ENCODE data around the gene GADD45GIP1.

GADD45GIP1 gene

GRCh38 chr19:12946092-12946721, 10.8 kb downstream of the GADD45GIP1 start:
- DNase-seq (ENCODE audit: low read depth), result peak; percentile 54
- peak overlapping the region; percentile 68 for H3K4me3 ChIP-seq (ENCODE audit: low read depth, low read length)

DNA sequence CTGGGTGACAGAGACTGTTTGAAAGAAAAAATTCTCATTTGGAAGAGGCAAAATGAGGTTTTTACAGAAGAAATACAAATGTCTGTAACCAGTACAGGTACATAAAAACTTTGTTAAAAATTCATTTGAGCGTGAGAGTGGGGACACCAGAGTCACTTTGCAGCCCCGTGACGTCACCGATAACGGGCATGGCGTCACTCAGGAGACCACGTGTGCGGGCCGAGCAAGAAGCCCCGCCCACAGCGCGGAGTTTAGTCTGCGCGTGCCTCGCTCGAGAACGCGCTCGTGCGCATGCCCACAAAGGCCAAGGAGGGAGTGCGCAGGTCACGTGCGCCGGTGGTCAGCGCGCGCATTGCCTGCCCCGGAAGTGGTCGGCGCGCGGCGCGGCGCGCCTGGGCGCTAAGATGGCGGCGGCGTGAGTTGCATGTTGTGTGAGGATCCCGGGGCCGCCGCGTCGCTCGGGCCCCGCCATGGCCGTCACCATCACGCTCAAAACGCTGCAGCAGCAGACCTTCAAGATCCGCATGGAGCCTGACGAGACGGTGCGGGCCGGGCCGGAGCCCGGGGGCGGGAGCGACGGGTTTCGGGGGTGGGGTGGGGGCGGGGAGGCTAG, 11.4 kb downstream of the GADD45GIP1 start, which contains the start of gene RAD23A:
RAD23A (plus strand) TSS at position 384 of the 613 bp plus-strand sequence; CDS start at position 471, 87 bp downstream.
- DNase-seq (ENCODE audit: low read depth), result peak; percentile 95
- H3K4me3 ChIP-seq (ENCODE audit: low read depth, low read length), result peak within 1 kb of the TSS; percentile 68

DNA sequence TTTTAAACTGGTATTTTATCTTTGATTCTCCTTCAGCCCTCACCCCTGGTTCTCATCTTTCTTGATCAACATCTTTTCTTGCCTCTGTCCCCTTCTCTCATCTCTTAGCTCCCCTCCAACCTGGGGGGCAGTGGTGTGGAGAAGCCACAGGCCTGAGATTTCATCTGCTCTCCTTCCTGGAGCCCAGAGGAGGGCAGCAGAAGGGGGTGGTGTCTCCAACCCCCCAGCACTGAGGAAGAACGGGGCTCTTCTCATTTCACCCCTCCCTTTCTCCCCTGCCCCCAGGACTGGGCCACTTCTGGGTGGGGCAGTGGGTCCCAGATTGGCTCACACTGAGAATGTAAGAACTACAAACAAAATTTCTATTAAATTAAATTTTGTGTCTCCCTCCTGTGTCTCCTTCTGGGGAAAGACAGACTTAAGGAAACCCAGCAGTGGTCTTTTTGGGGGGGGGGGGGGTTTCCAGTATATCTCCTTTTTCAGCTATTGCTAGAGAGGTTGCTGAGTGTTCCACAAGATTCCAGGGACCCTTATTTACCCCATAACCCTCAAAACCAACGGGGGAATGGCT, 12.8 kb downstream of the GADD45GIP1 start:
- no peak for DNase-seq (ENCODE audit: low read depth)
- no peak overlapping the region for H3K4me3 ChIP-seq (ENCODE audit: low read depth, low read length)

DNA sequence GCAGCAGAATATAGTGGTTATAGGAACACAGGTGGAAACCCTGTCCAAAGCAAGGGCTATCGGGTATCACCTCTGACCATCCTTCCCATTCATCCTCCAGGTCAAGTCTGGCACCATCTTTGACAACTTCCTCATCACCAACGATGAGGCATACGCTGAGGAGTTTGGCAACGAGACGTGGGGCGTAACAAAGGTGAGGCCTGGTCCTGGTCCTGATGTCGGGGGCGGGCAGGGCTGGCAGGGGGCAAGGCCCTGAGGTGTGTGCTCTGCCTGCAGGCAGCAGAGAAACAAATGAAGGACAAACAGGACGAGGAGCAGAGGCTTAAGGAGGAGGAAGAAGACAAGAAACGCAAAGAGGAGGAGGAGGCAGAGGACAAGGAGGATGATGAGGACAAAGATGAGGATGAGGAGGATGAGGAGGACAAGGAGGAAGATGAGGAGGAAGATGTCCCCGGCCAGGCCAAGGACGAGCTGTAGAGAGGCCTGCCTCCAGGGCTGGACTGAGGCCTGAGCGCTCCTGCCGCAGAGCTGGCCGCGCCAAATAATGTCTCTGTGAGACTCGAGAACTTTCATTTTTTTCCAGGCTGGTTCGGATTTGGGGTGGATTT, 13.5 kb downstream of the GADD45GIP1 start:
- H3K4me3 ChIP-seq (ENCODE audit: low read depth, low read length), result no peak overlapping the region

DNA sequence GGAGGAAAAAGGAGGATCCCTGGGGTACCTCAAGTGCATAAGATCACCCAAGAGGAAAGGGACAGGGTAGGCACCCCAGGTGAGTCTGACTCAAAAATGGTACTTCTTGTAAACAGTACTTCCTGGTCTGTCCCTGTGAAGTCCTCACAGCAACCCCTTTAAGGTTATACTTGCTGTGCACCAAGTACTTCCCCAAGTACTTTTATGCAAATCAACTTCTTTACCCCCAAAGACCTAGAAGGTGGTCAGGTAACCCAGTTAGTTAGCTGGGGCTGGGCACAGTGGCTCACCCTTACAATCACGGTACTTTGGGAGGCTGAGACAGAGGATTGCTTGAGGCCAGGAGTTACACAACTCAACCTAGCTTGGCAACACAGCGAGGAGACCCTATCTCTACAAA, 16.1 kb downstream of the GADD45GIP1 start:
- peak overlapping the region; percentile 91 for H3K4me3 ChIP-seq (ENCODE audit: low read depth, low read length)

More for the DNA sequence above, 13.5 kb downstream of the GADD45GIP1 start:
- no peak for DNase-seq (ENCODE audit: low read depth)

DNA sequence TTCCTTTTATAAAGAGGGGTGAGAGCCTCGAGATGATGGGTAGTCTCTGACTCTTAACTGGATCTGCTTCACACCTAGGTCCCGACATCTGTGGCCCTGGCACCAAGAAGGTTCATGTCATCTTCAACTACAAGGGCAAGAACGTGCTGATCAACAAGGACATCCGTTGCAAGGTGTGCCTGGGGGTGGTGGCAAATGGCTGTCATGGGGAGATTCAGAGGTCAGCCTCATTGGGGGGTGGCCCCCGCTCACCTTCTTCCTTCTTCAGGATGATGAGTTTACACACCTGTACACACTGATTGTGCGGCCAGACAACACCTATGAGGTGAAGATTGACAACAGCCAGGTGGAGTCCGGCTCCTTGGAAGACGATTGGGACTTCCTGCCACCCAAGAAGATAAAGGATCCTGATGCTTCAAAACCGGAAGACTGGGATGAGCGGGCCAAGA, 17.0 kb downstream of the GADD45GIP1 start:
- peak overlapping the region; percentile 91 for H3K4me3 ChIP-seq (ENCODE audit: low read depth, low read length)
- DNase-seq (ENCODE audit: low read depth), result no peak

More for the DNA sequence above, 16.1 kb downstream of the GADD45GIP1 start:
- no peak for DNase-seq (ENCODE audit: low read depth)

GRCh38 chr19:12938779-12939601, 18.0 kb downstream of the GADD45GIP1 start:
- peak overlapping the region; percentile 91 for H3K4me3 ChIP-seq (ENCODE audit: low read depth, low read length)
- DNase-seq (ENCODE audit: low read depth), result peak; percentile 26

GRCh38 chr19:12937927-12938778, 18.9 kb downstream of the GADD45GIP1 start, which contains the start of gene CALR:
CALR (plus strand) TSS chr19:12938609; CDS start chr19:12938680, 71 bp downstream.
- peak within 1 kb of the TSS; percentile 91 for H3K4me3 ChIP-seq (ENCODE audit: low read depth, low read length)
- peak; percentile 97 for DNase-seq (ENCODE audit: low read depth)

DNA sequence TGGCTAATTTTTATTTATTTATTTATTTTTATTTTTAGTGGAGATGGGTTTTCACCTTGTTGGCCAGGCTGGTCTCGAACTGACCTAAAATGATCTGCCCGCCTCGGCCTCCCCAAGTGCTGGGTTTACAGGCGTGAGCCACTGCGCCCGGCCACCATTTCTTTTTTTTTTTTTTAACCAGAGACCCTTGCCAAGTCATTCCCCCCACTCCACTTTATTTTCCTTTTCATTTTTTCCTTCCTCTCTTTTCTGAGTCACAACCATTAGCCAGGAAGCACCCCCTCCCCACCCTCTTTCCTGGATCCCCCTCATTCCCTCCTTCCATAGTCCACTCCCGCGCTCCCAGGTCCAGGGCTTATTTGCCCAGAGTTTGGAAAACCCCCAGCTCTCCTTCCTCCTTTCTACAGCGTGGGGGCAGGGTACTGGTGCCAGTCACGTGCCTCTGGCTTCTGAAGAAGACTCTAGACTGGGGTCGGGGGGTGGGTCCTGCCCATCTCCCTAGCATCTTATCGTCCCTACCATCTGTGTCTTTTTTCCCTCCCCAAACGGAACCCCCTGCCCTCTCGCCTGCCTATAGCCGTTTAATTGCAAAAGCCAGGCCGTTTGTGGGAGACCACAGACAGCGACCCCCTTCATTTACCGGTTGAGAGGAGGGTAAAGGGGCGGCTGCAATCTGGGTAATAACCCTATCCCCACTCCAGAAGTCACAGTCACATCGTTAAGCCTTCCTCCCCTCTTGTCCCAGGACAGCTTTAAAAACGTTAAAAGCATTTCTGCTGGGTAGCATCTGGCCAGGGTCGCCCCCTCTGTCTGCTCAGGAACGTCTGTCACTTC, 19.7 kb downstream of the GADD45GIP1 start:
- H3K4me3 ChIP-seq (ENCODE audit: low read depth, low read length), result peak overlapping the region; percentile 55
- DNase-seq (ENCODE audit: low read depth), result no peak

DNA sequence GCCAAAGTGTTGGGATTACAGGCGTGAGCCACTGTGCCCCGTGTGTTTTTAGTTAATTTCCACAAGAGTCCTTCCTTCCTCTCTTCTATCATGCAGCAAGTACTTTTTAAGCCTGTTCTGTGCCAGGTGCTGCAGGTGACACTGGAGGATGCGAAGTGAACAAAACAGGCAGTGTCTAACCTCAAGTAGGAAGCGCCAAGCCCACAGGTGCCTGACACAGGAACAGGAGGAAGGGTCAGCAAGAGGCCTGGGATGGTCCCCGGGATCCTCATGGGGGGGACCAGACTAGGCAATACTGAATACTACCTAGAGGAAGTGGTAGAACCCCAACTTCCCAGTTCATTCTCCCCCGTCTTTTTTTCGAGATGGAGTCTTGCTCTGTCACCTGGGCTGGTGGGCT, 20.4 kb downstream of the GADD45GIP1 start:
- H3K4me3 ChIP-seq (ENCODE audit: low read depth, low read length), result no peak overlapping the region
- DNase-seq (ENCODE audit: low read depth), result no peak

- H3K4me3 ChIP-seq (ENCODE audit: low read depth, low read length), result no peak overlapping the region
- no peak for DNase-seq (ENCODE audit: low read depth)
Measured at GRCh38 chr19:12935071-12935470, 22.0 kb downstream of the GADD45GIP1 start.

GRCh38 chr19:12933287-12934072, 23.5 kb downstream of the GADD45GIP1 start, which contains the start of gene FARSA:
FARSA (minus strand) TSS chr19:12933711; CDS start chr19:12933696, 15 bp downstream.
- DNase-seq (ENCODE audit: low read depth), result peak; percentile 68
- peak within 1 kb of the TSS; percentile 97 for H3K4me3 ChIP-seq (ENCODE audit: low read depth, low read length)

DNA sequence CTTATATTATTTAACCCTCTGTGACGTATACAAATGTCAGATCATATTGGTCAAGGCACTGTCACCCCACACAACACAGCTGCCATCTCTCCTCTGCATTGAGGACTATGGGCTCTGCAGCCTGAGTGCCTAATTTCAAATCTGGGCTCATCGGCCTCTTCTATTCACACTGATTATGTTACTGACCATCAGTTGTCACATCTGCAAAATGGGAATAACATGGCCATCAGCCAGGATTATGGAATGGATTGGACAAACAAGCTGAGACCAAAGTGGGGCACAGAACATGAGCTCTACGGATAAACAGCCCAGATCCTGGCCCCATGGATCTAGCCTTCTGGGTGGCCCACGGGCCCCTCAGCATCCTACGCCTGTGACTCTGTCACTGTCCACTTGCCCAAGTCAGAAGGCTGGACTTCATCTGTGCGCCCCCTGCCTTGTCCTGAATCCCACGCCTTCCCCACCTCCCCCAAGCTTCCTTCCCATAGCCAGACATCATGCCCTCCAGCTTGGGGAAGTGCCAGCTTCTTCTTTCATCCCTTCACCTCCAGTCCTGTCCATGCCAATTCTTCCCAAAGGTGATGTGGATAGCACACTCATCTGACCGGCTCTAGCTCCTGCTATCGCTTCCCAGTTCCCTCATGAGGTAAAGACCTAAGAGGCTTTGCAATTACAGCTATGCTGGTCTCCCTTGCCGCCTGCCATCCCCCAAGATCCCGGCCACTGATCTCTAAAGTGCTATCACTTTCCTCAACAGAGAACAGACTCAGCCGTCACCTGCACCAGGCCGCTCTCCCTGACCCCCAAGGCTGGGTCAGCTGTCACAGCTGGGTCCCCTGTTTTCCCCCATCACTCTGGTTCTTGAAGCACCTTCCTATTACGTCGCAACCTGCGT, 24.4 kb downstream of the GADD45GIP1 start:
- H3K4me3 ChIP-seq (ENCODE audit: low read depth, low read length), result peak overlapping the region; percentile 97
- DNase-seq (ENCODE audit: low read depth), result no peak

DNA sequence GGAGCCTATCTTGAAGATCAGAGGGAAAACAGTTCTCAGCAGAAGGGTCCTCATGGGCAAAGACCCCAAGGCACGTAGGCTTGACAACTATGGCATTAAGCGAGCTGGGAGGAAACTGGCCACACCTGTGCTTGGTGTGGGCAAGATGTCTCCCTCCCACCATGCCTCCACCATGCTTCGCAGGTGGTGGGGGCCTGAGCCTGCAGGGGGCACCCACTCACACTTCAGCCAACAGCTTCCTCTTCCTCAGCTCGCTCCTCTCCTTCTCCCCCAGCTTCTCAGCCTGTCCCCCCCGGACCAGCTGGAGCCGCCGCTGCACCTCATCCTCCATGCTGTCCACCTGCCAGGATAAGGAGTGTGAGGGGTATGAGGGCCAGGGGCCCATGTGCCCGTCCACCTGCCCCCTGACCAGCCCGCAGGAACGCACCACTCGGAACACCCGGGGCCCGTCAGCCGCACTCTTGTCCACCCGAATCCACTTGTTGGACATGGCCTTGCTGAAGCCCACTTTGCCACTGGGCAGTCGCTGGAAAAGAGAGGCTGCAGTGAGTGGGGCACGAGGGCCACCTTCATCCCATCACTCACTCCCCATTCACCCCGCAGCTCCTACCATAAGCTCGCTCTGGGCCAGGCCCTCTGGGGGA, 26.9 kb downstream of the GADD45GIP1 start:
- DNase-seq (ENCODE audit: low read depth), result no peak
- H3K4me3 ChIP-seq (ENCODE audit: low read depth, low read length), result no peak overlapping the region

- no peak for DNase-seq (ENCODE audit: low read depth)
- H3K4me3 ChIP-seq (ENCODE audit: low read depth, low read length), result no peak overlapping the region
Measured at GRCh38 chr19:12924621-12925310, 32.3 kb downstream of the GADD45GIP1 start.
